CD14-positive monocyte (primary cell): ENCODE measurements around the gene B4GALNT3. TPM values are rescaled to one million over a fixed set of nuclear protein-coding genes. Genes with fewer than 3 reads are reported as not detected.
A peak's percentile ranks its signal among the peaks of the same experiment; 100 is the strongest.

ENCODE experiments used
- DNase-seq, 3 donors: peaks; one replicate each; pipeline ENCODE4 v3.0.0-alpha.2; 2011 to 2022
- H2AFZ ChIP-seq: 2 replicates; pipeline ENCODE4 v1.6.0; 2012; ENCODE audit warnings: mild to moderate bottlenecking, low read depth, low read length, inconsistent platforms; ENCODE audit not compliant: insufficient read depth, poor library complexity, severe bottlenecking
- H3K27ac ChIP-seq, 2 donors: 1 replicate in 1 of 2; 2 replicates in 1 of 2; pipeline ENCODE4 v1.5.1; 2012 to 2013; ENCODE audit warnings: low read length in 2 of 2, control low read depth in 1 of 2, inconsistent platforms in 1 of 2, low read depth in 1 of 2, mild to moderate bottlenecking in 1 of 2
- H3K27me3 ChIP-seq, 2 donors: one replicate each; pipeline versions ENCODE4 v1.6.0 to v1.6.1; 2011 to 2013; ENCODE audit warnings: low read length in 2 of 2; ENCODE audit not compliant: control insufficient read depth in 2 of 2, insufficient read depth in 2 of 2
- H3K36me3 ChIP-seq, 2 donors: replicated peaks in 1 of 2; 1 replicate in 1 of 2; 2 replicates in 1 of 2; pipeline versions ENCODE4 v1.5.1 to v1.6.1; 2012 to 2013; ENCODE audit warnings: low read length in 2 of 2, control low read depth in 1 of 2, inconsistent platforms in 1 of 2, mild to moderate bottlenecking in 1 of 2; ENCODE audit not compliant: insufficient read depth in 2 of 2, control insufficient read depth in 1 of 2
- H3K4me1 ChIP-seq, 2 donors: 1 replicate in 1 of 2; 2 replicates in 1 of 2; pipeline versions ENCODE4 v1.5.1 to v1.6.1; 2012 to 2013; ENCODE audit warnings: low read length in 2 of 2, control low read depth in 1 of 2, inconsistent platforms in 1 of 2, mild to moderate bottlenecking in 1 of 2, moderate library complexity in 1 of 2; ENCODE audit not compliant: insufficient read depth in 2 of 2, control insufficient read depth in 1 of 2
- H3K4me2 ChIP-seq: replicated peaks from 2 replicates; pipeline ENCODE3; 2012; ENCODE audit warnings: low read length, moderate library complexity, mild to moderate bottlenecking; ENCODE audit not compliant: poor library complexity, severe bottlenecking; ENCODE audit errors: extremely low read depth
- H3K4me3 ChIP-seq, 3 experiments: fragments of 200-600 bp in 1 of 3; sonication (generic) in 1 of 3; replicated peaks in 1 of 3; 1 replicate in 2 of 3; 2 replicates in 1 of 3; pipeline ENCODE4 v1.5.1; 2011 to 2013; ENCODE audit warnings: low read length in 3 of 3, mild to moderate bottlenecking in 3 of 3, control low read depth in 2 of 3, low read depth in 2 of 3, inconsistent platforms in 1 of 3, moderate library complexity in 1 of 3
- H3K79me2 ChIP-seq: 2 replicates; pipeline ENCODE4 v1.6.0; 2012; ENCODE audit warnings: mild to moderate bottlenecking, control low read depth, inconsistent platforms, low read length, moderate library complexity; ENCODE audit not compliant: insufficient read depth
- H3K9ac ChIP-seq: 2 replicates; pipeline ENCODE4 v1.6.0; 2017; ENCODE audit warnings: low read length, mild to moderate bottlenecking; ENCODE audit not compliant: insufficient read depth, poor library complexity, severe bottlenecking
- H3K9me3 ChIP-seq, 2 donors: replicated peaks in 1 of 2; 1 replicate in 1 of 2; 2 replicates in 1 of 2; pipeline versions ENCODE4 v1.5.1 to v1.6.1; 2012 to 2013; ENCODE audit warnings: low read length in 2 of 2, control low read depth in 1 of 2; ENCODE audit not compliant: control insufficient read depth in 1 of 2, insufficient read depth in 1 of 2
- H4K20me1 ChIP-seq: 2 replicates; pipeline ENCODE4 v1.6.0; 2012; ENCODE audit warnings: mild to moderate bottlenecking, low read length, control low read depth, moderate library complexity; ENCODE audit not compliant: insufficient read depth
- H3K27ac Mint-ChIP-seq, 7 donors: one replicate each; pipeline ENCODE4 v1.8.0; 2020; ENCODE audit warnings: mild to moderate bottlenecking in 7 of 7, mixed read lengths in 7 of 7, moderate library complexity in 6 of 7, inconsistent platforms in 2 of 7
- H3K27me3 Mint-ChIP-seq, 3 donors: one replicate each; pipeline ENCODE4 v1.8.0; 2021 to 2022; ENCODE audit warnings: low read depth in 3 of 3, mild to moderate bottlenecking in 3 of 3, mixed read lengths in 3 of 3, moderate library complexity in 3 of 3, inconsistent platforms in 1 of 3
- H3K36me3 Mint-ChIP-seq, 2 donors: one replicate each; pipeline ENCODE4 v1.8.0; 2020; ENCODE audit warnings: mixed read lengths in 2 of 2, inconsistent platforms in 1 of 2, mild to moderate bottlenecking in 1 of 2
- H3K4me1 Mint-ChIP-seq: one replicate; pipeline ENCODE4 v1.8.0; 2020; ENCODE audit warnings: mild to moderate bottlenecking, mixed read lengths
- H3K4me3 Mint-ChIP-seq, 2 donors: one replicate each; pipeline ENCODE4 v1.8.0; 2020; ENCODE audit warnings: mild to moderate bottlenecking in 2 of 2, mixed read lengths in 2 of 2, moderate library complexity in 1 of 2
- H3K9me3 Mint-ChIP-seq, 7 donors: one replicate each; pipeline ENCODE4 v1.8.0; 2020 to 2022; ENCODE audit warnings: mixed read lengths in 7 of 7, mild to moderate bottlenecking in 6 of 7, moderate library complexity in 6 of 7, inconsistent platforms in 2 of 7
- WGBS: methylation state at CpG from one replicate; pipeline ENCODE4 v1.1.5; 2013; ENCODE audit warnings: missing lambda C conversion rate; ENCODE audit not compliant: insufficient coverage; 5-methylcytosine and 5-hydroxymethylcytosine counted together
- intact Hi-C, 2 donors: fragments of 100-400 bp; cut with micrococcal nuclease; formaldehyde crosslinking; loops; one replicate each; pipeline versions ENCODE4 v1.15.0 to v1.15.1; 2023
- polyA plus RNA-seq, 3 donors: library from polyadenylated mRNA; depleted of rRNA in 1 of 3; unstranded in 2 of 3; stranded (reverse) in 1 of 3; fragments of 300-500 nt in 2 of 3; fragments of >200 nt in 1 of 3; fragmentation: Illumina TruSeq in 2 of 3; gene quantifications; 1 replicate in 2 of 3; 2 replicates in 1 of 3; pipeline ENCODE4 v1.2.3, GENCODE V29; 2012 to 2021
- TF ChIP-seq, protein P1 (sequence below): fragments of 200-600 bp; IDR thresholded peaks from one replicate; pipeline ENCODE4 v1.8.0; 2022; ENCODE audit warnings: antibody characterized with exemption, mild to moderate bottlenecking

B4GALNT3 gene
- polyA plus RNA-seq, 3 donors = 0.09 to 0.10 TPM; not detected in 1

- H3K27me3 Mint-ChIP-seq = peaks cover 38 to 54% (median 48%) of the 10 kb centered on the region in 3 donors
Measured at GRCh38 chr12:464484-465267, 4.9 kb downstream of the B4GALNT3 start.

GRCh38 chr12:466039-466438 lies 6.3 kb downstream of the B4GALNT3 start:
- H3K36me3 Mint-ChIP-seq = peaks cover 0 to under 1% of the 10 kb centered on the region in 2 donors
- H3K27me3 Mint-ChIP-seq = peaks cover 38 to 51% (median 50%) of the 10 kb centered on the region in 3 donors
- no peak overlapping the region for H3K27ac Mint-ChIP-seq
- TF ChIP-seq, protein P1, sequence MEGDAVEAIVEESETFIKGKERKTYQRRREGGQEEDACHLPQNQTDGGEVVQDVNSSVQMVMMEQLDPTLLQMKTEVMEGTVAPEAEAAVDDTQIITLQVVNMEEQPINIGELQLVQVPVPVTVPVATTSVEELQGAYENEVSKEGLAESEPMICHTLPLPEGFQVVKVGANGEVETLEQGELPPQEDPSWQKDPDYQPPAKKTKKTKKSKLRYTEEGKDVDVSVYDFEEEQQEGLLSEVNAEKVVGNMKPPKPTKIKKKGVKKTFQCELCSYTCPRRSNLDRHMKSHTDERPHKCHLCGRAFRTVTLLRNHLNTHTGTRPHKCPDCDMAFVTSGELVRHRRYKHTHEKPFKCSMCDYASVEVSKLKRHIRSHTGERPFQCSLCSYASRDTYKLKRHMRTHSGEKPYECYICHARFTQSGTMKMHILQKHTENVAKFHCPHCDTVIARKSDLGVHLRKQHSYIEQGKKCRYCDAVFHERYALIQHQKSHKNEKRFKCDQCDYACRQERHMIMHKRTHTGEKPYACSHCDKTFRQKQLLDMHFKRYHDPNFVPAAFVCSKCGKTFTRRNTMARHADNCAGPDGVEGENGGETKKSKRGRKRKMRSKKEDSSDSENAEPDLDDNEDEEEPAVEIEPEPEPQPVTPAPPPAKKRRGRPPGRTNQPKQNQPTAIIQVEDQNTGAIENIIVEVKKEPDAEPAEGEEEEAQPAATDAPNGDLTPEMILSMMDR = no peak
- Histone ChIP-seq H3K4me1 (peaks cover 0 to under 1% of the 10 kb centered on the region in 2 donors), H4K20me1 (no peaks in the 10 kb centered on the region), H3K79me2 (no peaks in the 10 kb centered on the region), H3K9ac (no peak overlapping the region), H3K4me2 (no peak overlapping the region), H3K36me3 (no peaks in the 10 kb centered on the region), H3K27me3 (peaks cover 21 to 27% of the 10 kb centered on the region in 2 donors), H3K4me3 (no peak overlapping the region), H2AFZ (no peak overlapping the region), H3K9me3 (peaks cover 0 to 13% of the 10 kb centered on the region in 2 donors), H3K27ac (no peak overlapping the region)
- no peak for DNase-seq
- no peak overlapping the region for H3K4me3 Mint-ChIP-seq
- peaks cover 2% of the 10 kb centered on the region for H3K4me1 Mint-ChIP-seq
- intact Hi-C loops = no loop called here
- WGBS = 100% methylated on average over 4 of the region's 8 CpGs
- peaks cover 0 to 1% (median under 1%) of the 10 kb centered on the region in 7 donors for H3K9me3 Mint-ChIP-seq

More at GRCh38 chr12:464484-465267, 4.9 kb downstream of the B4GALNT3 start:
- Histone ChIP-seq H3K36me3 (no peaks in the 10 kb centered on the region), H4K20me1 (no peaks in the 10 kb centered on the region), H3K4me1 (peaks cover under 1 to 8% of the 10 kb centered on the region in 2 donors), H3K9me3 (peaks cover 0 to 16% of the 10 kb centered on the region in 2 donors), H3K79me2 (no peaks in the 10 kb centered on the region), H3K9ac (no peak overlapping the region), H3K4me3 (no peak overlapping the region), H2AFZ (no peak overlapping the region), H3K27ac (no peak overlapping the region), H3K4me2 (no peak overlapping the region), H3K27me3 (peaks cover 27 to 33% of the 10 kb centered on the region in 2 donors)
- Mint-ChIP-seq H3K36me3 (peaks cover 0 to 3% of the 10 kb centered on the region in 2 donors), H3K4me1 (peaks cover 5% of the 10 kb centered on the region), H3K27ac (no peak overlapping the region), H3K9me3 (peaks cover 0 to 4% (median 3%) of the 10 kb centered on the region in 7 donors), H3K4me3 (peak overlapping the region in 1 of 2 donors; percentile 6)
- TF ChIP-seq, protein P1 = no peak
- 79% methylated on average over 15 of the region's 16 CpGs for WGBS
- intact Hi-C loops = no loop called here
- no peak for DNase-seq
